Kidney (tissue), 14 donors: ENCODE measurements around the gene CERS5. TPM values are rescaled to one million over a fixed set of nuclear protein-coding genes. Genes with fewer than 3 reads are reported as not detected.

Source experiments
- DNase-seq, 5 donors: peaks; one replicate each; pipeline ENCODE4 v3.0.0-alpha.2; 2013 to 2020
- FAIRE-seq: peaks from 2 replicates; lab custom pipeline; 2012; peaks lifted over from hg19 to GRCh38; lab: Jason Lieb, UNC
- H3K27ac ChIP-seq, 2 donors: one replicate each; pipeline ENCODE4 v1.7.0; 2013; ENCODE audit warnings: low read depth in 2 of 2, low read length in 2 of 2, inconsistent platforms in 1 of 2
- H3K27me3 ChIP-seq: one replicate; pipeline ENCODE4 v1.7.1; 2013; ENCODE audit warnings: low read length, inconsistent platforms; ENCODE audit not compliant: control insufficient read depth, insufficient read depth
- H3K36me3 ChIP-seq, 3 donors: one replicate each; pipeline versions ENCODE4 v1.7.0 to v1.7.1; 2013; ENCODE audit warnings: low read length in 3 of 3, control low read depth in 1 of 3, inconsistent platforms in 1 of 3; ENCODE audit not compliant: insufficient read depth in 3 of 3, control insufficient read depth in 2 of 3
- H3K4me1 ChIP-seq, 3 donors: one replicate each; pipeline versions ENCODE4 v1.7.0 to v1.7.1; 2013; ENCODE audit warnings: low read length in 3 of 3, inconsistent platforms in 1 of 3, low read depth in 1 of 3; ENCODE audit not compliant: control insufficient read depth in 2 of 3, insufficient read depth in 2 of 3
- H3K4me3 ChIP-seq, 3 donors: one replicate each; pipeline versions ENCODE4 v1.7.0 to v1.8.1; 2013; ENCODE audit warnings: low read length in 3 of 3, control low read depth in 1 of 3, inconsistent platforms in 1 of 3
- H3K9ac ChIP-seq, 3 donors: one replicate each; pipeline versions ENCODE4 v1.7.0 to v1.7.1; 2013; ENCODE audit warnings: low read length in 3 of 3, control low read depth in 1 of 3, inconsistent platforms in 1 of 3
- H3K9me3 ChIP-seq, 3 donors: one replicate each; pipeline versions ENCODE4 v1.7.0 to v1.7.1; 2013; ENCODE audit warnings: low read length in 3 of 3, control low read depth in 1 of 3, inconsistent platforms in 1 of 3; ENCODE audit not compliant: control insufficient read depth in 2 of 3, insufficient read depth in 1 of 3
- intact Hi-C: fragments of 100-400 bp; cut with DNase I; formaldehyde crosslinking; loops from one replicate; pipeline ENCODE4 v1.11.1; 2022
- polyA plus RNA-seq: library from polyadenylated mRNA; stranded (reverse); fragments of 350-450 nt; fragmentation: Illumina TruSeq; extraction: RNeasy Lipid Tissue Mini Kit (QIAGEN cat#74804); gene quantifications from one replicate; pipeline ENCODE4 v1.2.3, GENCODE V29; 2014; ENCODE audit warnings: low read depth, low replicate concordance; ENCODE audit not compliant: insufficient read depth
- total RNA-seq: library from RNA; stranded (reverse); fragmentation: NEBNext Ultra II Directional; extraction: Animal tissue kit (Norgen Biotek cat#: 25700); gene quantifications from one replicate; pipeline ENCODE4 v1.2.1, GENCODE V29; 2021
- TF ChIP-seq, protein P1 (sequence below): IDR thresholded peaks from 3 replicates; pipeline ENCODE4 v1.5.1; 2012; ENCODE audit warnings: mild to moderate bottlenecking, moderate library complexity, borderline replicate concordance; ENCODE audit not compliant: insufficient read depth; ENCODE audit errors: extremely low read depth
- donor health status: control.
- donor health status: control.
- donor health status: control.
- donor health status: control.
- donor health status: control.
- donor health status: DM: yes; HTN: yes; CAD: no.
- donor health status: Normal renal cell carcinoma (clear cell type).

The CERS5 gene
- total and polyA plus RNA-seq, 2 donors from 2014 or later: 40.2 to 52.1 TPM

DNA sequence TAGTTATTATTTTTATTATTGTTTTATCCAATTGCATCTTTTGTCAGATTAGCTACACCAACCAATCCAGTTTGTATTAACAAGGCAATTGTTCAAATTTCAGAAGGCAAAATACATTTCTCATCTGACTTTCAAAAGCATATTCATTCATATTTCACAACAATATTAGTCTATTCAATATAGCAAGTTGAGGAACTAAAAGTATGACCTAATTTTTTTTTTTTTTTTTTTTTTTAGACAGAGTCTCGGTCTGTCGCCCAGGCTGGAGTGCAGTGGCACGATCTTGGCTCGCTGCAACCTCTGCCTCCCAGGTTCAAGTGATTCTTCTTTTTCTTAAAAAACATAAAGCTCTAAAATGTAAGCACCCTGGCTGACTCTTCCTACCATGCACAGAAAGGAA, 37.9 kb downstream of the CERS5 start:
- TF ChIP-seq, protein P1, sequence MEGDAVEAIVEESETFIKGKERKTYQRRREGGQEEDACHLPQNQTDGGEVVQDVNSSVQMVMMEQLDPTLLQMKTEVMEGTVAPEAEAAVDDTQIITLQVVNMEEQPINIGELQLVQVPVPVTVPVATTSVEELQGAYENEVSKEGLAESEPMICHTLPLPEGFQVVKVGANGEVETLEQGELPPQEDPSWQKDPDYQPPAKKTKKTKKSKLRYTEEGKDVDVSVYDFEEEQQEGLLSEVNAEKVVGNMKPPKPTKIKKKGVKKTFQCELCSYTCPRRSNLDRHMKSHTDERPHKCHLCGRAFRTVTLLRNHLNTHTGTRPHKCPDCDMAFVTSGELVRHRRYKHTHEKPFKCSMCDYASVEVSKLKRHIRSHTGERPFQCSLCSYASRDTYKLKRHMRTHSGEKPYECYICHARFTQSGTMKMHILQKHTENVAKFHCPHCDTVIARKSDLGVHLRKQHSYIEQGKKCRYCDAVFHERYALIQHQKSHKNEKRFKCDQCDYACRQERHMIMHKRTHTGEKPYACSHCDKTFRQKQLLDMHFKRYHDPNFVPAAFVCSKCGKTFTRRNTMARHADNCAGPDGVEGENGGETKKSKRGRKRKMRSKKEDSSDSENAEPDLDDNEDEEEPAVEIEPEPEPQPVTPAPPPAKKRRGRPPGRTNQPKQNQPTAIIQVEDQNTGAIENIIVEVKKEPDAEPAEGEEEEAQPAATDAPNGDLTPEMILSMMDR: no peak
- Histone ChIP-seq H3K36me3 (peaks cover 10 to 23% (median 15%) of the 10 kb centered on the region in 3 donors), H3K4me1 (peaks cover 0 to 4% (median 0%) of the 10 kb centered on the region in 3 donors), H3K9ac (no peak overlapping the region), H3K27ac (no peak overlapping the region), H3K4me3 (no peak overlapping the region), H3K9me3 (no peaks in the 10 kb centered on the region), H3K27me3 (no peaks in the 10 kb centered on the region)
- FAIRE-seq (no peak), DNase-seq (no peak)
- intact Hi-C loops: no loop called here

DNA sequence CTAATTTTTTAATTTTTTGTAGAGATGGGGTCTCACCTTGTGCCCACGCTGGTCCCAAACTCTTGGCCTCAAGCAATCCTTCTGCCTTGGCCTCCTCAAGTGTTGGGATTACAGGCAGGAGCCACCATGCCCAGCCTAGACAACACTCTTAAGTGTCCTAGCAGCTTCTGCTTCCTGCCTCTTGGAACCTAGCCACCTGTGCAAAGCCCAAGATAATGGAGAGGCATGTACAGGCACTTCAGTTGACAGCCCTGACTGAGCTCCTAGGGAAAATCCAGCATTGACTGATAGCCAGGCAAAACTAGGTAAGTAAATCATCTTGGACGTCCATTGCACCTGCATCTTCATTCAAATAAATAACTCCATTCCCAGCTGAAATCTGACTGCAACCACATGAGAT, 39.6 kb downstream of the CERS5 start:
- Histone ChIP-seq H3K9me3 (no peaks in the 10 kb centered on the region), H3K36me3 (peaks cover 19 to 27% (median 19%) of the 10 kb centered on the region in 3 donors), H3K4me3 (no peak overlapping the region), H3K27ac (no peak overlapping the region), H3K9ac (no peak overlapping the region), H3K27me3 (no peaks in the 10 kb centered on the region), H3K4me1 (peaks cover 0 to 4% (median 0%) of the 10 kb centered on the region in 3 donors)
- intact Hi-C loops: no loop called here
- no peak for DNase-seq
- TF ChIP-seq, protein P1: no peak
- no peak for FAIRE-seq

DNA sequence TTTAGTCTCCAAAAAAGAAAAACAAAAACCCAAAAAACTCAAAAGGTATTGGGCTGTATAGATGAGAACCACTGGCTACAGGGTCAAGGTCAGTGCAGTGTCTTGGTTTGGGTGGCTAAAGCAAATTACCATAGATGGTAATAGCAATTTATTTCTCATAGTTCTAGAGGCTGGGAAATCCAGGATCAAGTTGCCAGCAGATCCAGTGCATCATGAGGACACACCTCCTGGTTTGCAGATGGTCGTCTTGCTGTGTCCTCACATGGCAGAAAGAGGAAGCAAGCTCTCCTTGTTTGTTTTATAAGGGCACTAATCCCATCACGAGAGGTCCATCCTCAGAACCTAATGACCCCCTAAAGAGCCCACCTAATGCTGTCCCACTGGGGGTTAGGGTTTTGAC, 44.0 kb downstream of the CERS5 start:
- no peak overlapping the region for H3K27ac ChIP-seq
- no peak overlapping the region for H3K4me3 ChIP-seq
- no peaks in the 10 kb centered on the region for H3K27me3 ChIP-seq
- intact Hi-C loops: no loop called here
- no peak overlapping the region for H3K9ac ChIP-seq
- peaks cover 11 to 37% (median 17%) of the 10 kb centered on the region in 3 donors for H3K36me3 ChIP-seq
- DNase-seq (no peak), FAIRE-seq (no peak)
- H3K4me1 ChIP-seq: peaks cover 0 to 8% (median 0%) of the 10 kb centered on the region in 3 donors
- H3K9me3 ChIP-seq: no peaks in the 10 kb centered on the region
- TF ChIP-seq, protein P1: no peak

DNA sequence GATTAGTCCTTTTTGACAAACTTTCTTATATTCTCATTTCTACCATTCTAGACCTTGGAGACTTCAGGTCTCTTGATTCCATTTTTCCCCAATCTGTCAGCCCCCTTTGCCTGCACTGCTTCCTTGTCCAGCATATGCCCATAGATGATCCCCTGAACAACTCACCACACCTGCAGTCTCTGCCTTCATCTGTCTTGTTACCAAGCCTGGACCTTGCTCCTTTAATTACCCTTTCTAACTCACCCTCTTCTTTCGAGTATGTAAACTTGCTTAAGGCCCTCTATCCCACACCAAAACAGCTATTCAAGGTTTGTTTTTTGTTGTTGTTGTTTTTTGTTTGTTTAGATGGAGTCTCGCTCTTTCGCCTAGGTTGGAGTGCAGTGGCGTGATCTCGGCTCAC, 45.5 kb downstream of the CERS5 start:
- DNase-seq (no peak), FAIRE-seq (no peak)
- Histone ChIP-seq H3K36me3 (peaks cover 8 to 37% (median 17%) of the 10 kb centered on the region in 3 donors), H3K4me3 (no peak overlapping the region), H3K27me3 (no peaks in the 10 kb centered on the region), H3K9me3 (no peaks in the 10 kb centered on the region), H3K27ac (no peak overlapping the region), H3K9ac (no peak overlapping the region), H3K4me1 (peaks cover 0 to 13% (median 4%) of the 10 kb centered on the region in 3 donors)
- TF ChIP-seq, protein P1: no peak
- intact Hi-C loops: no loop called here
